Stimulated activated CD4-positive, alpha-beta T cell treated with anti-CD3 and anti-CD28 coated beads, Interleukin-15, amount 100 ng/mL, for 24 hours (primary cell): Measurements from ENCODE around the gene BEND3.
"Not testable (repeated sequence)": the region's sequence is repeated elsewhere in the genome, so short reads cannot be mapped to it uniquely, and the experiment has no call there.

Experiments
- DNase-seq: peaks from one replicate; pipeline ENCODE4 v3.0.0-alpha.2; 2020

BEND3 gene

DNA sequence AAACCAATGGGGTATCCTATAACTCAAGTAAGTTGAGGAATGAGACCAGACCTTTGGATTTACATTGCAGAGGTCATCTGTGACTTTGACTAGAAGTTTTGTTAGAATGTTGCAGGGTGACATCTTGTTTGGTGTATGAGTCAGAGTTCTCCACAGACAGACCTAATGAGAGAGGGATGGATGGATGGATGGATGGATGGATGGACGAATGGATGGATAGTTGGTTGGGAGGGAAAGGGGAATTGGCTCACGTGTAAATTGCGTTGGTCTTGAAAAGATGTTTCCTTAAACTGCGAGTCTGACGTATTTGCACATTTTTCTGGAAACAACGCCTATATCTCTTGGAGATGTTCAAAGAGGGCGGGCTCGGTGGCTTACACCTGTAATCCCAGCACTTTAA is 88.3 kb downstream of the BEND3 start:
- no peak for DNase-seq

DNA sequence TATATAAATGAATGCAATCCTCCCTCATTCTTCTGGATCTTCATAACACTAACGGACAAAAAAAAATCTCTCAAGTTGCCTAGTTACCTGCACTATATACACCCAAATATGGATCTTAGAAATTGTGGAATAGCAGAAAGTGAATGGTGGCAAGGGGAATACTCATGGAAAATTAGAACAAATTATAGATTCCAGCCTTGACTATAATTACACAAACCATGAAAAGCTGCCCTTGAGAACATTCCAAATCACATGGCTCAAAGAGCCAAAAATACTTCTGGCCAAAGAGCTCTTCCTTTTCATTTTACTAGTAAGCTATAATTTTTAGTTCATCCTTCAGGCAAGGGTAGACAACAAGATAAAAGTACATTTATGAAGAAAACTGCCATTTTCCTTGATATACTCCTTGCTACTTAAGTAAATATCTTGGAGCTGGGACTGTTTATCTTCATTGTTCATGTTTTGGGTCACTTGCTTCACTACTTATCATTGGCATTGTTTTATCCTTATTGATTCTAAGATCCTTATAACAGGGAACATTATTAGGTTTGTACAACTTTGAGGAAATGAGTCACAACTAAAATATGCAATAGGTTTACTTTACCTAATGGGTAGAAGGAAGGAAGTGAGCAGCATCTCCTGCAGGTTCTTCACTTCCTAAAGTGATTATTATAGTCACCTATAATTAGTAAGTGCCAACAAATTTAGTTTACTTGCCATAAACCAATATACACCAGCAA is 93.7 kb downstream of the BEND3 start:
- no peak for DNase-seq

DNA sequence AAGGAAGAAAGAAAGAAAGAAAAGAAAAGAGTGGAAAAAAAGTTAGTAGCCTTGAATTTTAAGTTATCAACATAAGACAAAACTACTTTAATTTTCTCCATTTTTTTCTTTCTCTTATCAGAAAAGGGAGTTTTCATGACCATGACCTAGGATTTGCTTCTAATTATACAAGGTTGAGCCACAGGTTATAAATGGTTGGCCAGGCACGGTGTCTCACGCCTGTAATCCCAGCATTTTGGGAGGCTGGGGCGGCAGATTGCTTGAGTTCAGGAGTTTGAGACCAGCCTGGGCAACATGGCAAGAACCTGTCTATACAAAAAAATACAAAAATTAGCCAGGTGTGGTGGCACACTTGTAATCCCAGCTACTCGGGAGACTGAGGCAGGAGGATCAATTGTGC is 95.1 kb downstream of the BEND3 start:
- no peak for DNase-seq

DNA sequence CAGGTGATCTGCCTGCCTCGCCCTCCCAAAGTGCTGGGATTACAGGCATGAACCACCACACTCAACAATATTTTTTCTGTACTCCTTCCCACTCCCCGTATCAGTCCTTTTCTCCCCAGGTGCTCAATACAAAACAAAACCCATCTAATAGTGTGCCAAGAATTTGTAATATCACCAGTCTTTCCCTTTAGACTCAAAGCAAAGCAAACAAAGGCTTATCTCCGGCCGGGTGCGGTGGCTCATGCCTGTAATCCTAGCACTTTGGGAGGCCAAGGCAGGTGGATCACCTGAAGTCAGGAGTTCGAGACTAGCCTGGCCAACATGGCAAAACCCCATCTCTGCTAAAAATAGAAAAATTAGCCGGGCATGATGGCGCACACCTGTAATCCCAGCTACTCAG is 95.7 kb downstream of the BEND3 start:
- DNase-seq: not testable (repeated sequence)

DNA sequence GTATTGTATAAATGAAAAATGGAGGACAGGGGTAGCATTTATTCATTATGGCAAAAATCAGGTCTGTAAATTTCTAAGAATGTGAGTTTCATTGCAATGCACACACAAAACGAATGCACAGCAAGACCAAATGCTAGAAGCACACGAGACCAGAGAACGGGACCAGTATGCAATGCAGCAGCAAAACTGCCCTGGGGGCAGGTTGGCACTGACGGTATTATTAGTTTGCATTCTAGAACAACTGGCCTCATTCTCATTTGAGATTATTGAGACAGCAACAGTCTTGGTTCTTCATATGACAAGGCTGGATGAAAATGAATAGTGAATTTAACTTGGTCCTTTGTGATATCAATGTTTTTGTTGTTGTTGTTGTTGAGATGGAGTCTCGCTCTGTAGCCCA is 96.3 kb downstream of the BEND3 start:
- no peak for DNase-seq
